Liver (tissue), 9 donors: ENCODE data around the gene ANKRA2. TPM values are rescaled to one million over a fixed set of nuclear protein-coding genes. Genes with fewer than 3 reads are reported as not detected.

ENCODE experiments used
- DNase-seq: peaks from one replicate; pipeline ENCODE4 v3.0.0-alpha.2; 2017; ENCODE audit warnings: low spot score
- H3K27ac ChIP-seq, 2 donors: one replicate each; pipeline ENCODE4 v1.7.0; 2013; ENCODE audit warnings: inconsistent platforms in 2 of 2, low read length in 2 of 2, control low read depth in 1 of 2, low read depth in 1 of 2, mild to moderate bottlenecking in 1 of 2
- H3K27me3 ChIP-seq, 4 donors: one replicate each; pipeline versions ENCODE4 v1.6.1 to v1.7.0; 2013; ENCODE audit warnings: low read length in 3 of 4, inconsistent platforms in 1 of 4, mild to moderate bottlenecking in 1 of 4, moderate library complexity in 1 of 4; ENCODE audit not compliant: control insufficient read depth in 4 of 4, insufficient read depth in 4 of 4
- H3K36me3 ChIP-seq, 4 donors: one replicate each; pipeline versions ENCODE4 v1.6.1 to v1.7.0; 2013; ENCODE audit warnings: low read length in 3 of 4, mild to moderate bottlenecking in 3 of 4, low read depth in 1 of 4, moderate library complexity in 1 of 4; ENCODE audit not compliant: control insufficient read depth in 4 of 4, insufficient read depth in 3 of 4
- H3K4me1 ChIP-seq, 4 donors: one replicate each; pipeline versions ENCODE4 v1.6.1 to v1.7.0; 2013; ENCODE audit warnings: low read length in 3 of 4, mild to moderate bottlenecking in 3 of 4, moderate library complexity in 1 of 4; ENCODE audit not compliant: control insufficient read depth in 4 of 4, insufficient read depth in 4 of 4
- H3K4me3 ChIP-seq, 3 donors: one replicate each; pipeline versions ENCODE4 v1.6.1 to v1.7.0; 2013; ENCODE audit warnings: low read length in 3 of 3, control low read depth in 1 of 3, low read depth in 1 of 3, mild to moderate bottlenecking in 1 of 3
- H3K9ac ChIP-seq, 2 donors: one replicate each; pipeline ENCODE4 v1.7.0; 2013; ENCODE audit warnings: low read length in 2 of 2, mild to moderate bottlenecking in 2 of 2, moderate library complexity in 2 of 2, control low read depth in 1 of 2, low read depth in 1 of 2
- H3K9me3 ChIP-seq, 4 donors: one replicate each; pipeline versions ENCODE4 v1.6.1 to v1.7.0; 2013; ENCODE audit warnings: low read length in 3 of 4; ENCODE audit not compliant: control insufficient read depth in 4 of 4
- ATF3 ChIP-seq: IDR thresholded peaks from 2 replicates; pipeline ENCODE4 v1.6.1; 2016; ENCODE audit warnings: antibody characterized with exemption
- EGR1 ChIP-seq, 2 donors: IDR thresholded peaks; 2 replicates each; pipeline ENCODE4 v1.6.1; 2016 to 2018; ENCODE audit warnings: antibody characterized with exemption in 2 of 2, low read depth in 2 of 2
- FOXA1 ChIP-seq: IDR thresholded peaks from 2 replicates; pipeline ENCODE4 v1.6.1; 2016; ENCODE audit warnings: antibody characterized with exemption
- FOXA2 ChIP-seq: IDR thresholded peaks from 2 replicates; pipeline ENCODE4 v1.6.1; 2016; ENCODE audit warnings: antibody characterized with exemption
- GABPA ChIP-seq, 2 donors: IDR thresholded peaks in 1 of 2; conservative IDR thresholded peaks in 1 of 2; 2 replicates each; pipeline ENCODE4 v1.6.1; 2016; ENCODE audit warnings: antibody characterized with exemption in 2 of 2, mild to moderate bottlenecking in 1 of 2, moderate library complexity in 1 of 2
- HNF4A ChIP-seq, 2 donors: conservative IDR thresholded peaks; 2 replicates each; pipeline ENCODE4 v1.6.1; 2016; ENCODE audit warnings: antibody characterized with exemption in 2 of 2, mild to moderate bottlenecking in 2 of 2
- HNF4G ChIP-seq: IDR thresholded peaks from 2 replicates; pipeline ENCODE4 v1.6.1; 2016; ENCODE audit warnings: antibody characterized with exemption
- JUND ChIP-seq, 2 donors: IDR thresholded peaks; 2 replicates each; pipeline ENCODE4 v1.6.1; 2016; ENCODE audit warnings: antibody characterized with exemption in 2 of 2
- MAX ChIP-seq: IDR thresholded peaks from 2 replicates; pipeline ENCODE4 v1.6.1; 2016; ENCODE audit warnings: antibody characterized with exemption
- NR2F2 ChIP-seq: IDR thresholded peaks from 2 replicates; pipeline ENCODE4 v1.6.1; 2016; ENCODE audit warnings: antibody characterized with exemption
- RAD21 ChIP-seq, 2 donors: IDR thresholded peaks; 2 replicates each; pipeline ENCODE4 v1.6.1; 2016; ENCODE audit warnings: antibody characterized with exemption in 2 of 2, mild to moderate bottlenecking in 2 of 2
- RXRA ChIP-seq, 2 donors: IDR thresholded peaks; 2 replicates each; pipeline ENCODE4 v1.6.1; 2017 to 2018; ENCODE audit warnings: antibody characterized with exemption in 2 of 2, mild to moderate bottlenecking in 1 of 2
- SP1 ChIP-seq: IDR thresholded peaks from 2 replicates; pipeline ENCODE4 v1.6.1; 2018; ENCODE audit warnings: antibody characterized with exemption, mild to moderate bottlenecking
- TAF1 ChIP-seq: conservative IDR thresholded peaks from 2 replicates; pipeline ENCODE4 v1.6.1; 2016; ENCODE audit warnings: antibody characterized with exemption, mild to moderate bottlenecking
- YY1 ChIP-seq: IDR thresholded peaks from 2 replicates; pipeline ENCODE4 v1.6.1; 2016; ENCODE audit warnings: antibody characterized with exemption, mild to moderate bottlenecking
- WGBS: extraction: QIAGEN DNeasy Blood & Tissue Kit; methylation state at CpG from one replicate; pipeline ENCODE4 v1.1.7; 2013; 5-methylcytosine and 5-hydroxymethylcytosine counted together
- polyA plus RNA-seq, 2 donors: library from polyadenylated mRNA; stranded (reverse) in 1 of 2; unstranded in 1 of 2; fragments of 200-250 nt in 1 of 2; fragments of >200 nt in 1 of 2; fragmentation: Nextera tagmentation in 1 of 2; extraction: Ambion mirVana in 1 of 2; gene quantifications; one replicate each; pipeline versions ENCODE4 v1.2.1 to v1.2.3, GENCODE V29; 2013 to 2015
- total RNA-seq, 2 donors: library from RNA; depleted of rRNA; stranded (reverse); fragments of >200 nt; gene quantifications; one replicate each; pipeline ENCODE4 v1.2.3, GENCODE V29; 2014
- TF ChIP-seq, protein P1 (sequence below): IDR thresholded peaks from 2 replicates; pipeline ENCODE4 v1.6.1; 2016; ENCODE audit warnings: antibody characterized with exemption
- TF ChIP-seq, protein P2 (sequence below): fragments of 150-350 bp; IDR thresholded peaks from 2 replicates; pipeline ENCODE4 v1.5.1; 2017; ENCODE audit warnings: improper control_type of control experiment, low read depth, low read length; ENCODE audit not compliant: missing input control
- TF ChIP-seq, protein P3 (sequence below): IDR thresholded peaks from 2 replicates; pipeline ENCODE4 v1.6.1; 2016; ENCODE audit warnings: antibody characterized with exemption, mild to moderate bottlenecking
- donor health status: healthy.
- donor health status: healthy.
- donor health status: healthy.
- donor health status: healthy.
- donor health status: healthy.

ANKRA2 gene
- total and polyA plus RNA-seq, 4 donors = 5.9 to 17.0 (median 14.5) TPM

- DNase-seq = no peak
- WGBS = 82% methylated on average over 3 of the region's 3 CpGs
Observed at GRCh38 chr5:73528248-73528647, 37.2 kb downstream of the ANKRA2 start.

More at GRCh38 chr5:73528248-73528647, 37.2 kb downstream of the ANKRA2 start:
- peaks cover 0 to 5% (median 2%) of the 10 kb centered on the region in 4 donors for H3K27me3 ChIP-seq
- H3K9me3 ChIP-seq = no peaks in the 10 kb centered on the region
- H3K4me3 ChIP-seq = no peak overlapping the region
- no peaks in the 10 kb centered on the region for H3K36me3 ChIP-seq
- TF ChIP-seq GABPA (IDR thresholded peaks at IDR 0.05 in 1 of 2, conservative IDR thresholded peaks at IDR 0.05 in 1 of 2) (no peak), RAD21 (IDR thresholded peaks at IDR 0.05) (no peak), HNF4A (conservative IDR thresholded peaks at IDR 0.05) (no peak), NR2F2 (no peak), FOXA2 (no peak), JUND (IDR thresholded peaks at IDR 0.05) (no peak), RXRA (IDR thresholded peaks at IDR 0.05) (no peak), MAX (no peak), SP1 (no peak), ATF3 (no peak), EGR1 (IDR thresholded peaks at IDR 0.05; ENCODE audit: low read depth in 2 of 2) (no peak), FOXA1 (no peak), YY1 (no peak), TAF1 (no peak), HNF4G (no peak)
- TF ChIP-seq, protein P1, sequence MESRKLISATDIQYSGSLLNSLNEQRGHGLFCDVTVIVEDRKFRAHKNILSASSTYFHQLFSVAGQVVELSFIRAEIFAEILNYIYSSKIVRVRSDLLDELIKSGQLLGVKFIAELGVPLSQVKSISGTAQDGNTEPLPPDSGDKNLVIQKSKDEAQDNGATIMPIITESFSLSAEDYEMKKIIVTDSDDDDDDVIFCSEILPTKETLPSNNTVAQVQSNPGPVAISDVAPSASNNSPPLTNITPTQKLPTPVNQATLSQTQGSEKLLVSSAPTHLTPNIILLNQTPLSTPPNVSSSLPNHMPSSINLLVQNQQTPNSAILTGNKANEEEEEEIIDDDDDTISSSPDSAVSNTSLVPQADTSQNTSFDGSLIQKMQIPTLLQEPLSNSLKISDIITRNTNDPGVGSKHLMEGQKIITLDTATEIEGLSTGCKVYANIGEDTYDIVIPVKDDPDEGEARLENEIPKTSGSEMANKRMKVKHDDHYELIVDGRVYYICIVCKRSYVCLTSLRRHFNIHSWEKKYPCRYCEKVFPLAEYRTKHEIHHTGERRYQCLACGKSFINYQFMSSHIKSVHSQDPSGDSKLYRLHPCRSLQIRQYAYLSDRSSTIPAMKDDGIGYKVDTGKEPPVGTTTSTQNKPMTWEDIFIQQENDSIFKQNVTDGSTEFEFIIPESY = no peak
- TF ChIP-seq, protein P2, sequence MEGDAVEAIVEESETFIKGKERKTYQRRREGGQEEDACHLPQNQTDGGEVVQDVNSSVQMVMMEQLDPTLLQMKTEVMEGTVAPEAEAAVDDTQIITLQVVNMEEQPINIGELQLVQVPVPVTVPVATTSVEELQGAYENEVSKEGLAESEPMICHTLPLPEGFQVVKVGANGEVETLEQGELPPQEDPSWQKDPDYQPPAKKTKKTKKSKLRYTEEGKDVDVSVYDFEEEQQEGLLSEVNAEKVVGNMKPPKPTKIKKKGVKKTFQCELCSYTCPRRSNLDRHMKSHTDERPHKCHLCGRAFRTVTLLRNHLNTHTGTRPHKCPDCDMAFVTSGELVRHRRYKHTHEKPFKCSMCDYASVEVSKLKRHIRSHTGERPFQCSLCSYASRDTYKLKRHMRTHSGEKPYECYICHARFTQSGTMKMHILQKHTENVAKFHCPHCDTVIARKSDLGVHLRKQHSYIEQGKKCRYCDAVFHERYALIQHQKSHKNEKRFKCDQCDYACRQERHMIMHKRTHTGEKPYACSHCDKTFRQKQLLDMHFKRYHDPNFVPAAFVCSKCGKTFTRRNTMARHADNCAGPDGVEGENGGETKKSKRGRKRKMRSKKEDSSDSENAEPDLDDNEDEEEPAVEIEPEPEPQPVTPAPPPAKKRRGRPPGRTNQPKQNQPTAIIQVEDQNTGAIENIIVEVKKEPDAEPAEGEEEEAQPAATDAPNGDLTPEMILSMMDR = no peak
- TF ChIP-seq, protein P3, sequence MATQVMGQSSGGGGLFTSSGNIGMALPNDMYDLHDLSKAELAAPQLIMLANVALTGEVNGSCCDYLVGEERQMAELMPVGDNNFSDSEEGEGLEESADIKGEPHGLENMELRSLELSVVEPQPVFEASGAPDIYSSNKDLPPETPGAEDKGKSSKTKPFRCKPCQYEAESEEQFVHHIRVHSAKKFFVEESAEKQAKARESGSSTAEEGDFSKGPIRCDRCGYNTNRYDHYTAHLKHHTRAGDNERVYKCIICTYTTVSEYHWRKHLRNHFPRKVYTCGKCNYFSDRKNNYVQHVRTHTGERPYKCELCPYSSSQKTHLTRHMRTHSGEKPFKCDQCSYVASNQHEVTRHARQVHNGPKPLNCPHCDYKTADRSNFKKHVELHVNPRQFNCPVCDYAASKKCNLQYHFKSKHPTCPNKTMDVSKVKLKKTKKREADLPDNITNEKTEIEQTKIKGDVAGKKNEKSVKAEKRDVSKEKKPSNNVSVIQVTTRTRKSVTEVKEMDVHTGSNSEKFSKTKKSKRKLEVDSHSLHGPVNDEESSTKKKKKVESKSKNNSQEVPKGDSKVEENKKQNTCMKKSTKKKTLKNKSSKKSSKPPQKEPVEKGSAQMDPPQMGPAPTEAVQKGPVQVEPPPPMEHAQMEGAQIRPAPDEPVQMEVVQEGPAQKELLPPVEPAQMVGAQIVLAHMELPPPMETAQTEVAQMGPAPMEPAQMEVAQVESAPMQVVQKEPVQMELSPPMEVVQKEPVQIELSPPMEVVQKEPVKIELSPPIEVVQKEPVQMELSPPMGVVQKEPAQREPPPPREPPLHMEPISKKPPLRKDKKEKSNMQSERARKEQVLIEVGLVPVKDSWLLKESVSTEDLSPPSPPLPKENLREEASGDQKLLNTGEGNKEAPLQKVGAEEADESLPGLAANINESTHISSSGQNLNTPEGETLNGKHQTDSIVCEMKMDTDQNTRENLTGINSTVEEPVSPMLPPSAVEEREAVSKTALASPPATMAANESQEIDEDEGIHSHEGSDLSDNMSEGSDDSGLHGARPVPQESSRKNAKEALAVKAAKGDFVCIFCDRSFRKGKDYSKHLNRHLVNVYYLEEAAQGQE = no peak
- no peak overlapping the region for H3K27ac ChIP-seq
- no peaks in the 10 kb centered on the region for H3K4me1 ChIP-seq
- H3K9ac ChIP-seq = no peak overlapping the region
